ENCODE data around the gene ZNF660. TPM values are rescaled to one million over a fixed set of nuclear protein-coding genes. Genes with fewer than 3 reads are reported as not detected.
"Not testable (repeated sequence)": the region's sequence is repeated elsewhere in the genome, so short reads cannot be mapped to it uniquely, and the experiment has no call there.

Gene ZNF660
- polyA plus RNA-seq, 1 of the 3 experiments (the other 2 are of a cell fraction) = 1.0 TPM

- H3K27me3 ChIP-seq (ENCODE audit: insufficient read depth); H3K9me3 ChIP-seq; H2AFZ ChIP-seq (ENCODE audit: low read depth); DNase-seq; CTCF ChIA-PET; POLR2A ChIA-PET; H3K4me2 ChIP-seq; H3K36me3 ChIP-seq (replicated peaks in 1 of 2; ENCODE audit: control insufficient read depth in 1 of 2, insufficient read depth in 2 of 2, low read length in 1 of 2); H3F3A ChIP-seq (replicated peaks; ENCODE audit: insufficient read depth); H3K27ac ChIP-seq (ENCODE audit: low read depth in 2 of 2, low read length in 1 of 2); H3K79me2 ChIP-seq (ENCODE audit: insufficient read depth); H3K9ac ChIP-seq; H3K4me3 ChIP-seq (ENCODE audit: low read depth in 2 of 2, low read length in 1 of 2); H3K4me1 ChIP-seq (ENCODE audit: control insufficient read depth in 1 of 2, insufficient read depth in 2 of 2, low read depth in 1 of 2, low read length in 1 of 2); H3K9me2 ChIP-seq; H4K20me1 ChIP-seq (ENCODE audit: insufficient read depth): not testable (repeated sequence)
- WGBS (ENCODE audit: low lambda C conversion rate) = 93% methylated on average over 26 of the region's 62 CpGs
Measured at GRCh38 chr3:44580971-44581370, 3.8 kb upstream of the ZNF660 start.

GRCh38 chr3:44596621-44597020 lies 11.9 kb downstream of the ZNF660 start:
- WGBS (ENCODE audit: low lambda C conversion rate) = 73% methylated on average over 1 of the region's 1 CpG
- ChIA-PET CTCF (no interaction called here), POLR2A (no interaction called here)
- Histone ChIP-seq H3K36me3 (replicated peaks in 1 of 2; ENCODE audit: control insufficient read depth in 1 of 2, insufficient read depth in 2 of 2, low read length in 1 of 2) (peaks cover 22 to 50% of the 10 kb centered on the region in 2 experiments), H3K4me3 (ENCODE audit: low read depth in 2 of 2, low read length in 1 of 2) (no peak overlapping the region), H3K27me3 (ENCODE audit: insufficient read depth) (no peaks in the 10 kb centered on the region), H3F3A (replicated peaks; ENCODE audit: insufficient read depth) (no peaks in the 10 kb centered on the region), H2AFZ (ENCODE audit: low read depth) (no peak overlapping the region), H3K9me3 (no peaks in the 10 kb centered on the region), H3K79me2 (ENCODE audit: insufficient read depth) (no peaks in the 10 kb centered on the region), H3K9me2 (no peaks in the 10 kb centered on the region), H4K20me1 (ENCODE audit: insufficient read depth) (no peaks in the 10 kb centered on the region), H3K4me2 (no peak overlapping the region), H3K27ac (ENCODE audit: low read depth in 2 of 2, low read length in 1 of 2) (no peak overlapping the region), H3K9ac (no peak overlapping the region), H3K4me1 (ENCODE audit: control insufficient read depth in 1 of 2, insufficient read depth in 2 of 2, low read depth in 1 of 2, low read length in 1 of 2) (no peaks in the 10 kb centered on the region)
- DNase-seq = no peak
- no peak for TF ChIP-seq RFX5 (IDR thresholded peaks at IDR 0.05; ENCODE audit: low read length)
- TF ChIP-seq FOXJ3 (CRISPR knock-in tag; IDR thresholded peaks at IDR 0.05) = no peak
- no peak for TF ChIP-seq CTCF (IDR thresholded peaks at IDR 0.05)
- TF ChIP-seq GATA2 (CRISPR knock-in tag; IDR thresholded peaks at IDR 0.05) = no peak
- no peak for TF ChIP-seq YY1 (IDR thresholded peaks at IDR 0.05; ENCODE audit: low read depth)

- no peak for TF ChIP-seq CTCF (IDR thresholded peaks at IDR 0.05)
- no peak for TF ChIP-seq ELF1 (IDR thresholded peaks at IDR 0.05)
- no peak for TF ChIP-seq CHD2 (IDR thresholded peaks at IDR 0.05; ENCODE audit: low read length, partially characterized antibody)
- no peak for TF ChIP-seq RFX5 (IDR thresholded peaks at IDR 0.05; ENCODE audit: low read length)
- TF ChIP-seq EP300 (IDR thresholded peaks at IDR 0.05; ENCODE audit: borderline replicate concordance in 1 of 2, low read depth in 1 of 2, low read length in 1 of 2) = no peak
- H3K27me3 ChIP-seq (ENCODE audit: insufficient read depth) = no peaks in the 10 kb centered on the region
- H3K9ac ChIP-seq = no peak overlapping the region
- H3K4me3 ChIP-seq (ENCODE audit: low read depth in 2 of 2, low read length in 1 of 2) = no peak overlapping the region
- H3K36me3 ChIP-seq (replicated peaks in 1 of 2; ENCODE audit: control insufficient read depth in 1 of 2, insufficient read depth in 2 of 2, low read length in 1 of 2) = peaks cover 0 to 20% of the 10 kb centered on the region in 2 experiments
- H3K9me3 ChIP-seq = no peaks in the 10 kb centered on the region
- no peak overlapping the region for H2AFZ ChIP-seq (ENCODE audit: low read depth)
- H3K79me2 ChIP-seq (ENCODE audit: insufficient read depth) = no peaks in the 10 kb centered on the region
- CTCF ChIA-PET = no interaction called here
- no peaks in the 10 kb centered on the region for H4K20me1 ChIP-seq (ENCODE audit: insufficient read depth)
- H3K4me2 ChIP-seq = no peak overlapping the region
- no peak overlapping the region for H3K27ac ChIP-seq (ENCODE audit: low read depth in 2 of 2, low read length in 1 of 2)
- 91% methylated on average over 2 of the region's 2 CpGs for WGBS (ENCODE audit: low lambda C conversion rate)
- H3K9me2 ChIP-seq = no peaks in the 10 kb centered on the region
- no peaks in the 10 kb centered on the region for H3K4me1 ChIP-seq (ENCODE audit: control insufficient read depth in 1 of 2, insufficient read depth in 2 of 2, low read depth in 1 of 2, low read length in 1 of 2)
- H3F3A ChIP-seq (replicated peaks; ENCODE audit: insufficient read depth) = no peaks in the 10 kb centered on the region
- POLR2A ChIA-PET = no interaction called here
- DNase-seq = no peak
Measured at GRCh38 chr3:44601749-44602148, 17.0 kb downstream of the ZNF660 start.
